ENCODE measurements around the gene ANKUB1.

Gene ANKUB1

DNA sequence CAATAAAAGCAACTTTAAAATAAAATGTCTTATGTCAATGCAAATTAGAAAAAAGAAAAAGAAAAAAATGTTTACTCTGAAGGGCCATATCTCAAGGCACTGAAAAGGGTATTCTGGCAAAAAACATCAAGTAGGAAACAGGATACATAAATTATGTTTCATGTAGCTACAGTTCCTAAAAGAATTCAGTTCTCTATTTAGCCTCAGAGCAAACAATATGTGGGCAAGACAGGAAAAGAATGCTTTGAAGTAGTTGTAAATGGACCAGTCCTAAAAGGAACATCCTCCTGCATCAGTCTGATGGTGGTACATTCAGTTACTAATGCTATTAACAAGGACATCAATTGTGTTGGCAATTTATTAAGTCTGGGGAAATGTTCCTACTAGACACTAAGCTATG is 48.2 kb downstream of the ANKUB1 start:
- TF ChIP-seq, protein P1, sequence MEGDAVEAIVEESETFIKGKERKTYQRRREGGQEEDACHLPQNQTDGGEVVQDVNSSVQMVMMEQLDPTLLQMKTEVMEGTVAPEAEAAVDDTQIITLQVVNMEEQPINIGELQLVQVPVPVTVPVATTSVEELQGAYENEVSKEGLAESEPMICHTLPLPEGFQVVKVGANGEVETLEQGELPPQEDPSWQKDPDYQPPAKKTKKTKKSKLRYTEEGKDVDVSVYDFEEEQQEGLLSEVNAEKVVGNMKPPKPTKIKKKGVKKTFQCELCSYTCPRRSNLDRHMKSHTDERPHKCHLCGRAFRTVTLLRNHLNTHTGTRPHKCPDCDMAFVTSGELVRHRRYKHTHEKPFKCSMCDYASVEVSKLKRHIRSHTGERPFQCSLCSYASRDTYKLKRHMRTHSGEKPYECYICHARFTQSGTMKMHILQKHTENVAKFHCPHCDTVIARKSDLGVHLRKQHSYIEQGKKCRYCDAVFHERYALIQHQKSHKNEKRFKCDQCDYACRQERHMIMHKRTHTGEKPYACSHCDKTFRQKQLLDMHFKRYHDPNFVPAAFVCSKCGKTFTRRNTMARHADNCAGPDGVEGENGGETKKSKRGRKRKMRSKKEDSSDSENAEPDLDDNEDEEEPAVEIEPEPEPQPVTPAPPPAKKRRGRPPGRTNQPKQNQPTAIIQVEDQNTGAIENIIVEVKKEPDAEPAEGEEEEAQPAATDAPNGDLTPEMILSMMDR (IDR thresholded peaks at IDR 0.05; ENCODE audit: insufficient read depth, low read length, poor library complexity, severe bottlenecking) = no peak
- Histone ChIP-seq H3K36me3 (ENCODE audit: control insufficient read depth, insufficient read depth, low read length) (peaks cover 6% of the 10 kb centered on the region), H3K27me3 (replicated peaks; ENCODE audit: control insufficient read depth, insufficient read depth, low read length) (no peaks in the 10 kb centered on the region), H3K4me3 (replicated peaks; ENCODE audit: low read depth, low read length) (no peak overlapping the region)
- no peak for DNase-seq (ENCODE audit: extremely low read depth, insufficient read length)

DNA sequence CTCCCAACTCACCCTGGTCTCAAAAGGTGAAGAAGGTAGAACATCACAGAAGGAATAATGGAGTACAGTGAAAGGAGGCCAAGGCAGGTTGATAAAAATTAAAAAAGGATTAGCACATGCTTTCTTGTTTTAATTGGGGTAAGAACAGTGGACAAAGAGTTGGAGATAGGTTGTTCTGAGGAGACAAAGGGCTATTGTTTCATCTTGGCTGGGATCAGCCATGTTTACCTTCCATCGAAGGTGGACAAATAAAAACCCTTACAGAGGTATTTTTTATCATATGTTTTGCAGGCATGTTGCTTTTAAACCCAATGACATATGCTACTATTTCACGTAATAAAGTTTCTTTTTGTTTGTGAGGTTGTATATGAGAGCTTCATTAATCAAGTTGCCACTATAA is 53.0 kb downstream of the ANKUB1 start:
- TF ChIP-seq, protein P1 (IDR thresholded peaks at IDR 0.05; ENCODE audit: insufficient read depth, low read length, poor library complexity, severe bottlenecking) = no peak
- no peak for DNase-seq (ENCODE audit: extremely low read depth, insufficient read length)
- no peaks in the 10 kb centered on the region for H3K27me3 ChIP-seq (replicated peaks; ENCODE audit: control insufficient read depth, insufficient read depth, low read length)
- no peaks in the 10 kb centered on the region; the same call in 1 of the 2 replicates for H3K36me3 ChIP-seq (ENCODE audit: control insufficient read depth, insufficient read depth, low read length)
- no peak overlapping the region for H3K4me3 ChIP-seq (replicated peaks; ENCODE audit: low read depth, low read length)

DNA sequence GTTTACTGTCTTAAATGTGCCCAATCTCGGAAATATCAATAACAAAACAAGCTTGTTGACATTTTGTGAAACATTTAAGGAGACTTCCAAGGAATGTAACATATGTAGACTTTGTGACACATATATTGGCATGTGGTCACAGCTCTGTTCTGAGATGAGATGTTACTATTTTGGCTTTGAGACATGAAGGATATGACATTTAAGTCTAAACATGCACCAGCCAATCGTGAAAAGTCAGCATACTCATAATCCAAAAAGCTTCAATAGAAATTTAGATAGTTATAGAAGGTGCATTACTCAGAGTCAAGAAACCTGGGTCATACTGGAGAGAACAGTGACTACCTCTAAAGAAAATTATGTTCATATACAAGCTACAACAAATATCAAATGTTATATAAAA is 53.5 kb downstream of the ANKUB1 start:
- Histone ChIP-seq H3K4me3 (replicated peaks; ENCODE audit: low read depth, low read length) (no peak overlapping the region), H3K36me3 (ENCODE audit: control insufficient read depth, insufficient read depth, low read length) (no peaks in the 10 kb centered on the region; the same call in 1 of the 2 replicates), H3K27me3 (replicated peaks; ENCODE audit: control insufficient read depth, insufficient read depth, low read length) (no peaks in the 10 kb centered on the region)
- TF ChIP-seq, protein P1 (IDR thresholded peaks at IDR 0.05; ENCODE audit: insufficient read depth, low read length, poor library complexity, severe bottlenecking) = no peak
- no peak for DNase-seq (ENCODE audit: extremely low read depth, insufficient read length)

DNA sequence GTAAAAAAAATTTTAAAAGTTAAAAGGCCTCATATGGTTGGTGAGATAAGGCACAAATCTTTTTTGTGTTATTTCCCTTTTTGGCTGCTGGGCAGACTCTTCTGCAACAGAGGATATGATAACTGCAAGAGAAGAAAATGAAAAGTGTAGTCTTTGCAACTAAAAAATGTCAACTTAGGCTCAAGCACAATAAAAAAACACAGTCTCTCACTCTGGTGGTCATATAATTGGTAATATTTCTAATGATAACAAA is 55.5 kb downstream of the ANKUB1 start:
- H3K27me3 ChIP-seq (replicated peaks; ENCODE audit: control insufficient read depth, insufficient read depth, low read length) = no peaks in the 10 kb centered on the region
- no peak for DNase-seq (ENCODE audit: extremely low read depth, insufficient read length)
- TF ChIP-seq, protein P1 (IDR thresholded peaks at IDR 0.05; ENCODE audit: insufficient read depth, low read length, poor library complexity, severe bottlenecking) = no peak
- H3K36me3 ChIP-seq (ENCODE audit: control insufficient read depth, insufficient read depth, low read length) = no peaks in the 10 kb centered on the region; the same call in 1 of the 2 replicates
- no peak overlapping the region for H3K4me3 ChIP-seq (replicated peaks; ENCODE audit: low read depth, low read length)

DNA sequence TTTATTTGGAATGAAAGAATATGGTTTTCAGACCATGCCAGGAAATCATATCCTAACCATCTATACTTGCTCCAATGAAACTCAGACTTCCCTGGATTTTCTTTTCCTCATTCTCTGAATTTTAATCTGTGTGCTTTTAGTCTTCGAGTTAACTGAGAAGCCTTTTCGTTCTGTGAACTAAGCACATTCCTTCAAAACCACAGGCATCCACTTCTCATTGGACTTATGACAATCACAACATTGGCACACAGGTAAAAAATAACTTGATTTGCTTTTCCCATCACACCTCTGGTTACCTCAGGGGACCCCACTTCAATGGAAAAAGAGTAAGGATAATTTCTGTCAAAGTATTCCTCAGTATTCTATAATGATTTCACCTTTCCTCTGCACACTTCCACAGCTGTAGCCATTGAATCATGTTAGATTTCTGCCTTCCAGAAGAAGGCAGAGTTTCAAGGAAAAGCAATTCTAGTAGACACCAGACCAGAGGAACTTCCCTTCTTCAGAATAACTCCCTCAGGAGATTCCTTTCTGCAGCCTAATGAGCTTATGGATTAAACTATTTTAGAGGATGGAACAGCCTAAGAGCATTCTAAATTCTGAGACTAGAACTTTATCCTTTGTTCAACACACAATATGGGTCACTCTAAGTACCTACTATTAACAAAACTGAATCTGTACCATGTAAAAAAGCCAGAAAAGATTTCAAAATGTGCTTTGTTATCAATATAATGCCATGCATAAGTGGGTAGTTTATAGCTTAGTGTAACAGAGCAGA is 56.0 kb downstream of the ANKUB1 start:
- no peak overlapping the region for H3K4me3 ChIP-seq (replicated peaks; ENCODE audit: low read depth, low read length)
- H3K27me3 ChIP-seq (replicated peaks; ENCODE audit: control insufficient read depth, insufficient read depth, low read length) = no peaks in the 10 kb centered on the region
- no peak for DNase-seq (ENCODE audit: extremely low read depth, insufficient read length)
- H3K36me3 ChIP-seq (ENCODE audit: control insufficient read depth, insufficient read depth, low read length) = no peaks in the 10 kb centered on the region; the same call in 1 of the 2 replicates
- TF ChIP-seq, protein P1 (IDR thresholded peaks at IDR 0.05; ENCODE audit: insufficient read depth, low read length, poor library complexity, severe bottlenecking) = no peak

DNA sequence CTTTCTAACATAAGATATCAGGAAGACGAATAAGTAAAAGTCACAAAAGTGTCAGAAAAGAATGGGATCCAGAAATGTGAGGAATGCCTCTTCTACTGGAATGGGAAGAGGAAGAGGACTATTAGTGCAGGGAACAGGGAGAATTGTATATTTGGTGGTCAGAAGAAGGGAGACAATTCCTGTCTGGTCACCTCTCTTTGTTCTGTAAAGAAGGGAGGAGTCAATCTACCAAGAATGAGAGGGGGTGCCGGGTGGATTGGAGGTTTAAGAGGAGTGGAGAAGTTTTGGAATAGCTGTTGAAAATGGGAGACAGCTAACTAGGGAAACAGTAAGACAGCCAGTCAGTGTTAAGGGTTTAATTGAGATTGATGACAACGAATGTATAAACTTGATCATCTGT is 60.1 kb downstream of the ANKUB1 start:
- H3K36me3 ChIP-seq (ENCODE audit: control insufficient read depth, insufficient read depth, low read length) = no peaks in the 10 kb centered on the region
- no peak for DNase-seq (ENCODE audit: extremely low read depth, insufficient read length)
- H3K4me3 ChIP-seq (replicated peaks; ENCODE audit: low read depth, low read length) = no peak overlapping the region
- no peaks in the 10 kb centered on the region for H3K27me3 ChIP-seq (replicated peaks; ENCODE audit: control insufficient read depth, insufficient read depth, low read length)
- TF ChIP-seq, protein P1 (IDR thresholded peaks at IDR 0.05; ENCODE audit: insufficient read depth, low read length, poor library complexity, severe bottlenecking) = no peak

Data from GM06990 (cell line).